HepG2 (cell line): ENCODE results near the gene ZKSCAN4. TPM values are rescaled to one million over a fixed set of nuclear protein-coding genes. Genes with fewer than 3 reads are reported as not detected.

ENCODE experiments used
- DZIP1 ChIP-seq: sonication (generic); formaldehyde crosslinking; IDR thresholded peaks from 2 replicates; pipeline ENCODE4 v1.5.0; 2020; ENCODE audit warnings: mild to moderate bottlenecking, missing genetic modification reagents
- GZF1 ChIP-seq: sonication (generic); formaldehyde crosslinking; IDR thresholded peaks from 2 replicates; pipeline ENCODE4 v1.5.1; 2020; ENCODE audit warnings: mild to moderate bottlenecking, missing genetic modification reagents
- HNRNPL ChIP-seq: fragments of 200-400 bp; formaldehyde crosslinking; IDR thresholded peaks from 2 replicates; pipeline ENCODE4 v1.6.1; 2017; ENCODE audit warnings: mild to moderate bottlenecking, low read depth, low read length
- HOXD1 ChIP-seq: sonication (generic); formaldehyde crosslinking; IDR thresholded peaks from 2 replicates; pipeline ENCODE4 v1.5.0; 2020; ENCODE audit warnings: missing genetic modification reagents
- MBD4 ChIP-seq: IDR thresholded peaks from 2 replicates; pipeline ENCODE4 v1.6.1; 2012; ENCODE audit warnings: low read length, inconsistent platforms, borderline replicate concordance
- NCOA5 ChIP-seq: sonication (generic); formaldehyde crosslinking; IDR thresholded peaks from 2 replicates; pipeline ENCODE4 v1.4.0; 2020; ENCODE audit warnings: missing genetic modification reagents
- NR2F6 ChIP-seq, 2 experiments: IDR thresholded peaks; 2 replicates each; pipeline ENCODE4 v1.6.1; 2016; ENCODE audit warnings: antibody characterized with exemption in 1 of 2, mild to moderate bottlenecking in 1 of 2
- PAF1 ChIP-seq: IDR thresholded peaks from 2 replicates; pipeline ENCODE4 v1.6.1; 2016; ENCODE audit warnings: missing genetic modification reagents, missing compliant biosample characterization
- PBX3 ChIP-seq: sonication (generic); formaldehyde crosslinking; IDR thresholded peaks from 2 replicates; pipeline ENCODE4 v1.8.1; 2023; ENCODE audit warnings: missing genetic modification reagents, inconsistent platforms, borderline replicate concordance
- SAP130 ChIP-seq: IDR thresholded peaks from 2 replicates; pipeline ENCODE4 v1.6.1; 2016; ENCODE audit warnings: low read depth
- TIGD3 ChIP-seq: sonication (generic); formaldehyde crosslinking; IDR thresholded peaks from 2 replicates; pipeline ENCODE4 v1.5.1; 2020; ENCODE audit warnings: mild to moderate bottlenecking, missing genetic modification reagents, borderline replicate concordance
- ZBTB38 ChIP-seq: sonication (generic); formaldehyde crosslinking; IDR thresholded peaks from 2 replicates; pipeline ENCODE4 v1.5.1; 2020; ENCODE audit warnings: mild to moderate bottlenecking, missing genetic modification reagents
- ZNF556 ChIP-seq: sonication (generic); formaldehyde crosslinking; IDR thresholded peaks from 2 replicates; pipeline ENCODE4 v1.4.0; 2020; ENCODE audit warnings: mild to moderate bottlenecking, missing genetic modification reagents, borderline replicate concordance
- ZNF564 ChIP-seq: sonication (generic); formaldehyde crosslinking; IDR thresholded peaks from 2 replicates; pipeline ENCODE4 v1.8.1; 2023; ENCODE audit warnings: mild to moderate bottlenecking, missing genetic modification reagents
- ZNF644 ChIP-seq: IDR thresholded peaks from 2 replicates; pipeline ENCODE4 v1.6.1; 2016; ENCODE audit warnings: low read depth
- ZNF670 ChIP-seq: sonication (generic); formaldehyde crosslinking; IDR thresholded peaks from 2 replicates; pipeline ENCODE4 v1.8.0; 2022; ENCODE audit warnings: mild to moderate bottlenecking, missing genetic modification reagents, borderline replicate concordance
- polyA plus RNA-seq, 8 experiments: library from polyadenylated mRNA; depleted of rRNA in 3 of 8; stranded (reverse) in 7 of 8; unstranded in 1 of 8; fragments of >200 nt; fragmentation: Illumina TruSeq in 4 of 8; extraction: Trizol in 4 of 8; gene quantifications; 2 replicates each; pipeline versions ENCODE4 v1.2.1 to v1.2.3, GENCODE V29; 2011 to 2016; ENCODE audit warnings: low read depth in 4 of 8, missing spikeins in 1 of 8, mixed read lengths in 1 of 8; ENCODE audit not compliant: insufficient read depth in 1 of 8
- total RNA-seq, 5 experiments: library from RNA; depleted of rRNA; stranded (reverse); fragments of >200 nt; fragmentation: Illumina TruSeq; extraction: Trizol; gene quantifications; 2 replicates each; pipeline ENCODE4 v1.2.3, GENCODE V29; 2016; ENCODE audit warnings: low read depth in 1 of 5
- TF ChIP-seq, protein P1 (sequence below): sonication (generic); formaldehyde crosslinking; IDR thresholded peaks from 2 replicates; pipeline ENCODE4 v1.9.0; 2021; ENCODE audit warnings: mild to moderate bottlenecking, missing genetic modification reagents

The ZKSCAN4 gene
- total and polyA plus RNA-seq, 2 of the 13 experiments (the other 11 are each of a cell fraction or from before 2014, with no cell fraction given): 2.9 to 7.8 TPM

GRCh38 chr6:28218312-28219248, 33.5 kb downstream of the ZKSCAN4 start (continued):
- TF ChIP-seq DZIP1 (CRISPR knock-in tag) (no peak), ZNF670 (peak; percentile 75; the same call in 1 of the 2 replicates), ZNF564 (CRISPR knock-in tag) (peak; percentile 67; the same call in 1 of the 2 replicates), NCOA5 (CRISPR knock-in tag) (no peak), GZF1 (no peak), PAF1 (CRISPR knock-in tag) (no peak), ZNF556 (peak; percentile 50; the same call in 1 of the 2 replicates), ZBTB38 (CRISPR knock-in tag) (peak; percentile 88), HOXD1 (CRISPR knock-in tag) (peak; percentile 57), HNRNPL (peak; percentile 73; the same call in 1 of the 2 replicates), SAP130 (CRISPR knock-in tag) (peak; percentile 75), ZNF644 (no peak), TIGD3 (CRISPR knock-in tag) (no peak), MBD4 (no peak), PBX3 (no peak; the same call in 1 of the 2 replicates), NR2F6 (IDR thresholded peaks at IDR 0.05) (no peak), NR2F6 (CRISPR knock-in tag; IDR thresholded peaks at IDR 0.05) (no peak)
- TF ChIP-seq, protein P1, sequence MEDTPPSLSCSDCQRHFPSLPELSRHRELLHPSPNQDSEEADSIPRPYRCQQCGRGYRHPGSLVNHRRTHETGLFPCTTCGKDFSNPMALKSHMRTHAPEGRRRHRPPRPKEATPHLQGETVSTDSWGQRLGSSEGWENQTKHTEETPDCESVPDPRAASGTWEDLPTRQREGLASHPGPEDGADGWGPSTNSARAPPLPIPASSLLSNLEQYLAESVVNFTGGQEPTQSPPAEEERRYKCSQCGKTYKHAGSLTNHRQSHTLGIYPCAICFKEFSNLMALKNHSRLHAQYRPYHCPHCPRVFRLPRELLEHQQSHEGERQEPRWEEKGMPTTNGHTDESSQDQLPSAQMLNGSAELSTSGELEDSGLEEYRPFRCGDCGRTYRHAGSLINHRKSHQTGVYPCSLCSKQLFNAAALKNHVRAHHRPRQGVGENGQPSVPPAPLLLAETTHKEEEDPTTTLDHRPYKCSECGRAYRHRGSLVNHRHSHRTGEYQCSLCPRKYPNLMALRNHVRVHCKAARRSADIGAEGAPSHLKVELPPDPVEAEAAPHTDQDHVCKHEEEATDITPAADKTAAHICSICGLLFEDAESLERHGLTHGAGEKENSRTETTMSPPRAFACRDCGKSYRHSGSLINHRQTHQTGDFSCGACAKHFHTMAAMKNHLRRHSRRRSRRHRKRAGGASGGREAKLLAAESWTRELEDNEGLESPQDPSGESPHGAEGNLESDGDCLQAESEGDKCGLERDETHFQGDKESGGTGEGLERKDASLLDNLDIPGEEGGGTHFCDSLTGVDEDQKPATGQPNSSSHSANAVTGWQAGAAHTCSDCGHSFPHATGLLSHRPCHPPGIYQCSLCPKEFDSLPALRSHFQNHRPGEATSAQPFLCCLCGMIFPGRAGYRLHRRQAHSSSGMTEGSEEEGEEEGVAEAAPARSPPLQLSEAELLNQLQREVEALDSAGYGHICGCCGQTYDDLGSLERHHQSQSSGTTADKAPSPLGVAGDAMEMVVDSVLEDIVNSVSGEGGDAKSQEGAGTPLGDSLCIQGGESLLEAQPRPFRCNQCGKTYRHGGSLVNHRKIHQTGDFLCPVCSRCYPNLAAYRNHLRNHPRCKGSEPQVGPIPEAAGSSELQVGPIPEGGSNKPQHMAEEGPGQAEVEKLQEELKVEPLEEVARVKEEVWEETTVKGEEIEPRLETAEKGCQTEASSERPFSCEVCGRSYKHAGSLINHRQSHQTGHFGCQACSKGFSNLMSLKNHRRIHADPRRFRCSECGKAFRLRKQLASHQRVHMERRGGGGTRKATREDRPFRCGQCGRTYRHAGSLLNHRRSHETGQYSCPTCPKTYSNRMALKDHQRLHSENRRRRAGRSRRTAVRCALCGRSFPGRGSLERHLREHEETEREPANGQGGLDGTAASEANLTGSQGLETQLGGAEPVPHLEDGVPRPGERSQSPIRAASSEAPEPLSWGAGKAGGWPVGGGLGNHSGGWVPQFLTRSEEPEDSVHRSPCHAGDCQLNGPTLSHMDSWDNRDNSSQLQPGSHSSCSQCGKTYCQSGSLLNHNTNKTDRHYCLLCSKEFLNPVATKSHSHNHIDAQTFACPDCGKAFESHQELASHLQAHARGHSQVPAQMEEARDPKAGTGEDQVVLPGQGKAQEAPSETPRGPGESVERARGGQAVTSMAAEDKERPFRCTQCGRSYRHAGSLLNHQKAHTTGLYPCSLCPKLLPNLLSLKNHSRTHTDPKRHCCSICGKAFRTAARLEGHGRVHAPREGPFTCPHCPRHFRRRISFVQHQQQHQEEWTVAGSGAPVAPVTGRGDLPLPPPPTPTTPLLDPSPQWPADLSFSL: no peak; the same call in 1 of the 2 replicates
